Natural killer cell treated with Interleukin-12 subunit alpha and Interleukin-12 subunit beta and Interleukin-15 and Interleukin-18, amount 100 ng/mL, for 72 hours (primary cell): ENCODE measurements around the gene ACTN4. TPM values are rescaled to one million over a fixed set of nuclear protein-coding genes. Genes with fewer than 3 reads are reported as not detected.

Experiments
- ATAC-seq, 2 donors: fragments of 150-1000 bp; cut with Tn5 transposase in 1 of 2; sonication (Bioruptor Pico), chemical (Tn5 transposase) in 1 of 2; 2 replicates each; pipeline ENCODE4 v1.10.0; 2021
- DNase-seq: peaks from one replicate; pipeline ENCODE4 v3.0.0; 2022; ENCODE audit warnings: low spot score
- H3K27ac Mint-ChIP-seq, 2 donors: 1 replicate in 1 of 2; 2 replicates in 1 of 2; pipeline ENCODE4 v1.8.0; 2022; ENCODE audit warnings: mixed read lengths in 2 of 2, mild to moderate bottlenecking in 1 of 2, moderate library complexity in 1 of 2
- H3K27me3 Mint-ChIP-seq, 2 donors: 1 replicate in 1 of 2; 2 replicates in 1 of 2; pipeline ENCODE4 v1.8.0; 2022; ENCODE audit warnings: mixed read lengths in 2 of 2
- H3K36me3 Mint-ChIP-seq: one replicate; pipeline ENCODE4 v1.8.0; 2022; ENCODE audit warnings: mixed read lengths
- H3K4me1 Mint-ChIP-seq, 2 donors: 1 replicate in 1 of 2; 2 replicates in 1 of 2; pipeline ENCODE4 v1.8.0; 2022; ENCODE audit warnings: low read depth in 2 of 2, mixed read lengths in 2 of 2, mild to moderate bottlenecking in 1 of 2
- H3K4me3 Mint-ChIP-seq: one replicate; pipeline ENCODE4 v1.8.0; 2022; ENCODE audit warnings: mixed read lengths
- H3K9me3 Mint-ChIP-seq: 2 replicates; pipeline ENCODE4 v1.8.0; 2022; ENCODE audit warnings: mixed read lengths
- total RNA-seq, 2 donors: library from RNA; stranded (reverse); gene quantifications; one replicate each; pipeline ENCODE4 v1.2.3, GENCODE V29; 2022

The ACTN4 gene
- total RNA-seq, 2 donors from 2014 or later = 342 to 574 TPM

DNA sequence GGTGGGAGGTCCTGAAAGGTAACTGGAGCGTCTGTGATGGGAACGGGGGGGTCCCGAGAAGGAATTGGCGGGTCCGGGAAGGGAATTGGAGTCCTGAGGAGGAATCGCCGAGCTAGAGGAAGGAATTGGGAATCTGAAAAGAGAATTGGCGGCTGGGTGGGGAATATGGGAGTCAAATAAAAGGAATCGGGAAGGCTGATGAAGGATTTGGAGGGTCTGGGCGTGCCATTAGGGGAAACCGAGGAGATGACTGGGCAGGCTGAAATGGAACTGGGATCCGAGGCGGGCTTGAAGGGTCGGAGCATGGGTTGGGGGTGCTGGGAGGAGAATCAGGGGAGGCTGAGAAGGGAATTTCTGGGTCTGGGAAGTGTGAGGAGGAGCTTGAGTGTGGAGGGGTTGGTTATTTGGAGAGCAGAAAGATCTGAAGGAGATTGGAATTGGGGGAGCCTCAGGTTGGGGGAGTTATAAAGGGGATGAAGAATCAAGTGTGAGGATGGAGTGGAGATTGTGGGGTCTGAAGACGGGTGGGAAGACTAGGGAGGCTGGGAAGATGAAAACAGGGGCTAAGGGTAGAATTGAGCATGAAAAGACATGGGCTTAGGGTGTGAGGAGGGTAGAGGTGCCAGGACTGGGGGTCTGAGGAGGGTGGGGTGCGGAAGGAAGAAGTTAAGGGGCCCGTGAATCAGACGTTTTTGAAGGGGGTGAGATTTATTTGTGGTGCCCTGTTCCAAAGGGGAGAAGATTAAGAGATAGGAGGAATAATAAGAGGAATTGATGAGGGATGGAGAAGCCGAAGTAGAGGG, 718 bp downstream of the ACTN4 start:
- Mint-ChIP-seq H3K9me3 (no peaks in the 10 kb centered on the region), H3K27me3 (no peaks in the 10 kb centered on the region), H3K4me1 (peaks cover 51 to 52% of the 10 kb centered on the region in 2 donors), H3K4me3 (peak overlapping the region; percentile 100), H3K36me3 (peaks cover 14% of the 10 kb centered on the region), H3K27ac (peak overlapping the region; percentile 90 to 93)
- no peak for DNase-seq
- ATAC-seq = no peak

DNA sequence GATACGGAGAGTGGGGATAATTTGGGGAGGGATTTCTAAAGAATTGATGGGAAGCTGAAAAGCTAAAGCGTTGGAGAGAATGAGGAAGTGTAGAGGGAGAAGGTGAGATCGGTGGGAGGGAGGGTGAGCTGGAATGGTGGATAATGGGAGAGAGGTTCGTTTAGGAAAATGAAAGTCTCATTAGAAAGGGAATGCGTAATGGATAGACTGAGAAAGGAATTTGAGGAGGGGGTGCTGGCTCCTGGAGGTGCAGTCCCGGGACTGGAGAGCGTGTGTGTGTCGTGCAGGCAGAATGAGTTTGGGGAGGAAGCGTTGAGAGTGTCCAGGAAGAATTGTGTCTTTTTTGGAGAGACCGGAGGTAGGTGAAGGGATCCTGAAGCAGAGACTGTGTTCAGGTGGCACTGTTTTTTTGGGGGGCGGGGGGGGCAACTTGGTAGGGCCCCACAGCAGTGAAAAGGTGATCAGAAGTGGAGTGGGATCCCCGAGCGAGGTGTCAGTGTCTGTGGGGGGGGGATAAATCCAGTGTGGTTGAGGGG, 1.4 kb downstream of the ACTN4 start:
- Mint-ChIP-seq H3K4me3 (peak overlapping the region; percentile 100), H3K27me3 (no peaks in the 10 kb centered on the region), H3K27ac (peak overlapping the region; percentile 90 to 93), H3K9me3 (no peaks in the 10 kb centered on the region), H3K36me3 (peaks cover 14% of the 10 kb centered on the region), H3K4me1 (peaks cover 57 to 58% of the 10 kb centered on the region in 2 donors)
- DNase-seq = no peak
- no peak for ATAC-seq

DNA sequence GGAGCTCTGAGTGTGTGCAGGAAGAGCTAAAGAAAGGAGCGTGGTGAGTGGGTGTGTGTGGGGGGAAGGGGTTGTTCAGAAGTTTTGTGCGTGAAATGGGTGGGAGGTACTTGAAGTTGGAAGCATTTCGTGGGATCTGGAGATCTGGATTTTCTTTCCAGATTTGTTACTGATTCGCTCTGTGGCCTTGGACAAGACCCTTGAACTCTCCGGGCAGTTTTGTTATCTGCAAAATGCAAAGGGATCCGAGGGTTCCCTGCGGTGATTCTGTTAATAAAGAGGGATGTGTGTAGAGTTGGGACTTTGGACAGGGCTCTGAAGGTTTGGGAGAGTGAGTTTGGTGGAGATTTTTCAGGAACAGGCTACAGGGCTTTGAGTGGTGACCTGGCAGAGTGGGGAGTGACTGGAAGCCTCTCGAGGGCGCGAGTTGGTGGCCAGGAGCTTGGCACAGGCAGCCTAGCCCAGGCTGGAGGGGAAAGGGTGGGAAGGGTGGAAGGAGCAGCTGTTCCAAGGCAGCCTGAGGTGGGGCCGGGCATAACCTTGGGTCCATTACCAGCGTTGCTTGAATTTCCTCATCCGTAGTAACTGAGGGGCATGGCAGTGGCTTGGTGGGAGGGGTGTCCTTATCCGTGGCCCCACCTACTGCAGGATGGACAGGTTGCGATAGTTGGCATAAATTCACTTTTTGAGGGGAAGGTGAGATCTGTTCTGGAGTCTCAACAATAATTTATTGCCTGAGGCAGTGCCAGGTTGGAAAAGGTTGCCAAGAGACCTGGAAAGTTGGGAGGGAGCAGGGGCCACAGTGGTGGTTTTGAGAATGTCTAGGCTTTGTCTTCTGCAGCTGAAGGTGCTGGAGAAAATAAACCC, 2.1 kb downstream of the ACTN4 start:
- Mint-ChIP-seq H3K36me3 (peaks cover 14% of the 10 kb centered on the region), H3K9me3 (no peaks in the 10 kb centered on the region), H3K4me3 (peak overlapping the region; percentile 100), H3K27ac (peak overlapping the region; percentile 90 to 93), H3K27me3 (no peaks in the 10 kb centered on the region), H3K4me1 (peaks cover 63 to 65% of the 10 kb centered on the region in 2 donors)
- ATAC-seq (no peak), DNase-seq (no peak)

DNA sequence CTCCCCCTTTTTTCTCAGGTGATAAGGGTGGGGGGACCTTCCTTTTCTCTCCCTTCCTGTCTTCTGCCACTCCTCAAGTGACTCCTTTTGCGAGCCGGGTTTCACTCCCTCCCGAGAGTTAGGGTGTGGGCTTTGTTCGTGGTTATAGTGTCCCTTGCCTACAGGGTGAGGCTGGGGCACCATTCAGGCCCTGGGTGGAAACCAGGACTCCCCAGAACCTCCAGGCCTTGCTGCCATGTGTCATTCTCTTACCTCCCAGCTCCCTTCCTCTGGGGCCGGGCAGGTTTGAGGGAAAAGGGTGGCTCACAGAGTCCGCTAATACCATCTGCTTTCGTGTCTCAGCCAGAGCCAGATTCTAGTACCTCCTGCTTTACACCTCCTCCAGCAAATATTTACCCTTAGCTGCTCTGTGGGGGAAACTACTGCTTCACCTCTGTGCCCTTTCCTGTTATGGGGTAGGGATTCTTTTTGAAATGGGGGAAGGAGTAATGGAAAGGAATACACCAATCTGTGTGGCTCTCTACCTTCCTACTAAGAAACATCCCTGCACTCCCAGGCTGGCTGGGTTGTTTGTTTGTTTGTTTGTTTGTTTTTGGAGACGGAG, 2.8 kb downstream of the ACTN4 start:
- no peaks in the 10 kb centered on the region for H3K9me3 Mint-ChIP-seq
- H3K27me3 Mint-ChIP-seq = no peaks in the 10 kb centered on the region
- peaks cover 66 to 72% of the 10 kb centered on the region in 2 donors for H3K4me1 Mint-ChIP-seq
- DNase-seq (no peak), ATAC-seq (no peak)
- H3K4me3 Mint-ChIP-seq = peak overlapping the region; percentile 100
- H3K27ac Mint-ChIP-seq = peak overlapping the region; percentile 90 to 93
- peaks cover 14% of the 10 kb centered on the region for H3K36me3 Mint-ChIP-seq

DNA sequence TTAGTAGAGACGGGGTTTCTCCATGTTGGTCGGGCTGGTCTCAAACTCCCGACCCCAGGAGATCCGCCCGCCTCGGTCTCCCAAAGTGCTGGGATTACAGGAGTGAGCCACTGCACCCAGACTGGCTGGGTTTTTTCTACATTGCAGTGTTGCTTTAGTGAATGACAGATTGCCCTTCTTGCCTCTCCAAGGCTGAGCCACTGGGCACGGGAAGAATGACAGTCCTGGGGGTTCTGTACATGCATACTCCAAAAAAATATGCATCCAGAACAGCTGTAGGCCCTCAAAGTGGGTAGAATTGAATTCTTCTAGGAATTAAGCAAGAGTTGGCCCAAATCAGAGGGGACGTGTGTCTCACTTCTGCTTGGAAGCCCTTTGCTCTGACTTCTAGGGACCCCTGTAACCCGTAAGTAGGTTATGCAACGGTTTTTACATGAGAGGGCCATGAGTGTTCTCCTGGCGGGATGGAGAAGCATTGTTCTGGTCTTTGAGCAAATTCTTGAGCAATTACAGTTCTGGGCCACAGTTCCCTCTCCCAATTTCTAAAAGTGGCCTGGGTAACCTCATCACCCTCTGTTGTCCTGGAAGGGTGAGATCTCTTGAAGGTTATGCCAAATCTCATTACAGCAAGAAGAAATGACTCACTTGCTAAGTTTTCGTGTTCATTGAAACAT, 3.6 kb downstream of the ACTN4 start:
- peak overlapping the region; percentile 93 to 95 for H3K27ac Mint-ChIP-seq
- no peaks in the 10 kb centered on the region for H3K27me3 Mint-ChIP-seq
- H3K4me3 Mint-ChIP-seq = peak overlapping the region; percentile 100
- no peak for ATAC-seq
- H3K4me1 Mint-ChIP-seq = peaks cover 73 to 80% of the 10 kb centered on the region in 2 donors
- DNase-seq = no peak
- H3K36me3 Mint-ChIP-seq = peaks cover 14% of the 10 kb centered on the region
- no peaks in the 10 kb centered on the region for H3K9me3 Mint-ChIP-seq

DNA sequence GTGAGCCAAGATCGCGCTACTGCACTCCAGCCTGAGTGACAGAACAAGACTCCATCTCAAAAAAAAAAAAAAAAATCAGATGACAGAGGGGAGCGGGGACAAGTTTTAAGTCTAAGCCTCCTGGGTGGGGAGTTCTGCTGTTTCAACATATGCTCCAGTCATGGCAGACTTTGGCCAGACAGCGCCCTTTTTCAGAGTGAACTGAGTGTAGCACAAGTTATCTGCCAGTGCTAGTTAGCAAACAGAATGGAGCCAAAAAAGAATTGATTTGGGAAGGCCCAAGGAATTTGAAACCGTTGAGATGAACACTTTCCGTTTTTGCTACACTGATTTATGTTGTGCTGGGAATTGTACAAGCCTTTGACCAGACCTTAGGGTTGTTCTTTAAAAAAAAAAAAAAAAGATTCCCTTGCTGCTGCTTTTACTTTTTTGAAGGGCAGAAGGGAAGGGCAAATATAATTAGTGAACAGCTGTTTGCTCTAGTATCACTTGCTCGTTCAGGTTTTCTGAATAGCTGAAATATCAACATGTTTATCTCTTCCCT, 5.7 kb downstream of the ACTN4 start:
- peaks cover 14% of the 10 kb centered on the region for H3K36me3 Mint-ChIP-seq
- no peak for ATAC-seq
- peak overlapping the region; percentile 93 to 95 for H3K27ac Mint-ChIP-seq
- H3K27me3 Mint-ChIP-seq = no peaks in the 10 kb centered on the region
- no peak for DNase-seq
- H3K4me3 Mint-ChIP-seq = peak overlapping the region; percentile 100
- no peaks in the 10 kb centered on the region for H3K9me3 Mint-ChIP-seq
- H3K4me1 Mint-ChIP-seq = peaks cover 86 to 94% of the 10 kb centered on the region in 2 donors

DNA sequence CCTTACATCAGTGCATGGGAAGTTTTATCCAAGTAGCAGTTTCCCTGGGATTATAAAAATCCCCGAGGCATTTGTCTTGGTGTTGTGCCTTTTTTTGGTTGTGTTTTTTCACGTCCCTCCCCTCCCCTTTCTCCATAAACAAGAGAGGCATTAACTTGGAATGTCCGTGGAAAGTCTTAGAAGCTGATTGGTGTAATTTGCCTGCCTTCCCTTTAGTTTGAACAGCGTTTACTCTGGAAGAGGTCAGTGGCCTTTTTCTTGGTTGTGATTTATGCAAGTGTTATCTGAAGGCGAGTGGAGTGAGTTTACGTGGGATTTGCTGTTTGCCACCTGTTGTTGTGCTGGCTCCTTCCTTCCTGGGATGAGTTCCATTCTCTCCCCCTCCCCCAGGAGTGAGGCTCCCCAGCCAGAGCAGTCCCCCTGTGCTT, 7.2 kb downstream of the ACTN4 start:
- peak overlapping the region; percentile 79 for H3K4me3 Mint-ChIP-seq
- no peak for ATAC-seq
- DNase-seq = no peak
- H3K4me1 Mint-ChIP-seq = peaks cover 81 to 91% of the 10 kb centered on the region in 2 donors
- H3K36me3 Mint-ChIP-seq = peaks cover 7% of the 10 kb centered on the region
- peak overlapping the region; percentile 93 to 95 for H3K27ac Mint-ChIP-seq
- no peaks in the 10 kb centered on the region for H3K9me3 Mint-ChIP-seq
- no peaks in the 10 kb centered on the region for H3K27me3 Mint-ChIP-seq

DNA sequence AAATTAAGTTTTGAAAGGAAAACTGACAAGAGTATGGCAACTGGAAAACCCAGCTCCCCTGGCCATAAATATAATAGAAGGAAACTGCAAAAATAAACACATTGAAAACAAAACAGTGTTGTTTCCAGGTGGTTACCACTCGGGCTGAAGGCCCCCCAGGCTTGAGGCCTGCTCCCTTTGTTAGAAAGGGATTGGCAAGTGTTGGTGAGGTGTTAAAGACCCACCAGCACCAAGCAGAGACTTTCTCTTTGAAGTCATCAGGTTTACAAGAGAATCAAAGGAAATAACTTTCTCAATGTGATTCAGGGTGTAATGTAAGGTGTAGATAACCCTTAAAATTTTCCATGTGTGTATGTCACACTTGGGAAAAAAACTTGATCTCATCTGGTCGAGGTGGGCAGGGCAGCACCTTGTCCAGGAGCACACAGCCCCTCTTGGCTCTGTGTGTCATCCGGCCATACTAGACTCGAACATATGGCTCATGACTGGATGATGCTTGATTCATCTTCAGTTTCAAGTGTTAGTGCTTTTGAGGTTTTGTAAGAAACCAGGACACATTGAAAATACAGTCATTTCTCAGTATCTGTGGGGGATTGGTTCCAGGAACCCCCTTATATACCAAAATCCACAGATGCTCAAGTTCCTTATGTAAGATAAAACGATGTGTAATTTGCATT, 7.8 kb downstream of the ACTN4 start:
- peak overlapping the region; percentile 93 to 95 for H3K27ac Mint-ChIP-seq
- no peaks in the 10 kb centered on the region for H3K9me3 Mint-ChIP-seq
- H3K4me1 Mint-ChIP-seq = peaks cover 79 to 90% of the 10 kb centered on the region in 2 donors
- ATAC-seq (peak; percentile 91), DNase-seq (peak; percentile 73)
- peak overlapping the region; percentile 79 for H3K4me3 Mint-ChIP-seq
- no peaks in the 10 kb centered on the region for H3K27me3 Mint-ChIP-seq
- peaks cover 7% of the 10 kb centered on the region for H3K36me3 Mint-ChIP-seq

DNA sequence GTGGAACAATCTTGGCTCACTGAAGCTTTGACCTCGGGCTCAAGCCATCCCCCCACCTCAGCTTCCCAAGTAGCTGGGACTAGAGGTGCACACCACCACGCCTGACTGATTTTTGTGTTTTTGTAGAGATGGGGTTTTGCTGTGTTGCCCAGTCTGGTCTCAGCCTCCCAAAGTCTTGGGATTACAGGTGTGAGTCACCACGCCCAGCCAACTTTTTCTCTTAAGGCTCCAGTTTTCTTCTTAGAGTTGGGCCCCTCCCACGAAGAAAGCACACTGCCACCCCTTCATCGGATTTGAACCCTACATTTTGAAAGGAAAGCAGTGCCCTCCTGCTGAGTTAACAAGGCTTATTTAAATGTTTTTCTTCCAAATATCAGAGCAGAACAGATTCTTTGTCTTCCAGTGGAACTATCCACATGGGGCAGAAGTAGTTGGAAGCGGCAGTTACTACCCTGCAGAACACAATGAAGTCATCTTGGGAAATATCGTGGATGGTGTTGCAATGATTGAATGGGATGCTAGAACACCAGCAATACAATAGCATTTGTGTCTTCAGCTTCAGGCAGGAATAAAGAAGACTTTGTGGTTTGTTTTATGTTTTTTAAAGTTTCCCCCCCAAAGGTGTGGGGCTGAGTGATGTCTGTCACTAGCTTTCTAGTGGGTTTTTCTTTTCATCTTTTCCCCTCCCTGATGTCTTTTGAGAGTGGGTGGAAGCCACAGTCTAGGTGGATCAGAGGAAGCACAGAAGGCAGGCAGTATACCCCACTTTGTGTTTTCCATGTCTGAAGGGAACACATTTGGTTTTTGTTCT, 8.9 kb downstream of the ACTN4 start:
- Mint-ChIP-seq H3K27ac (peak overlapping the region; percentile 93 to 95), H3K9me3 (no peaks in the 10 kb centered on the region), H3K27me3 (no peaks in the 10 kb centered on the region), H3K4me3 (peak overlapping the region; percentile 79), H3K36me3 (peaks cover 7% of the 10 kb centered on the region), H3K4me1 (peaks cover 80 to 93% of the 10 kb centered on the region in 2 donors)
- no peak for DNase-seq
- ATAC-seq = peak in 1 of 2 donors; percentile 25

DNA sequence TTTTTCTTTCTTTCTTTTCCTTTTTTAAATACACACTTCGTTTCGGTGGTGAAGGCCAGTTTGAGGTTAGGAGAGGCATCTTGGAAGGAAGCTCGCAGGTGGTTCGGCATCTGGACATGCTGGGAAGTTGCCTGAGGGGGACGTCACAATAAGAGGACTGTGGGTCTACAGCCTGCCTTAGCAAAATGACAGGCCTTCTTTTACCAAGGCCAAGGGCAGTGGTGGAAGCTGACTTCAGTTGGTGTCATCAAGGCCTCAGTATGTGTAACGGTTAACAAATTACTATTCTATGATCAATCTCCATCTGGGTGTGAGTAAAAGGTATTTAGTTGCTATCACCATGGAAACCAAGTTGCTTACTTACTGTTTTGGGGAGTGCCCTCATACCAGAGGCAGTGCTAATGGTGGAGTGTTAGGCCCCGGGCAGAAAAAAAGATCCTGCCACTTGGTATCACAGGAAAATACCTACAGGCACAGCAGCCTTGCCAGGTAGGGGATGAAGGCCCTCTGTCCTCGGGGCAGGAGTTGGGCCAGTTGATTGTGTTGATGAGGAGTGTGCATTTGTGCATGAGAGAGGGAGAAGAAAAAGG, 10.3 kb downstream of the ACTN4 start:
- H3K27me3 Mint-ChIP-seq = no peaks in the 10 kb centered on the region
- H3K9me3 Mint-ChIP-seq = no peaks in the 10 kb centered on the region
- peaks cover 75 to 87% of the 10 kb centered on the region in 2 donors for H3K4me1 Mint-ChIP-seq
- no peak for DNase-seq
- H3K27ac Mint-ChIP-seq = peak overlapping the region; percentile 93 to 95
- peaks cover 7% of the 10 kb centered on the region for H3K36me3 Mint-ChIP-seq
- H3K4me3 Mint-ChIP-seq = peak overlapping the region; percentile 79
- peak; percentile 38 to 64 for ATAC-seq

DNA sequence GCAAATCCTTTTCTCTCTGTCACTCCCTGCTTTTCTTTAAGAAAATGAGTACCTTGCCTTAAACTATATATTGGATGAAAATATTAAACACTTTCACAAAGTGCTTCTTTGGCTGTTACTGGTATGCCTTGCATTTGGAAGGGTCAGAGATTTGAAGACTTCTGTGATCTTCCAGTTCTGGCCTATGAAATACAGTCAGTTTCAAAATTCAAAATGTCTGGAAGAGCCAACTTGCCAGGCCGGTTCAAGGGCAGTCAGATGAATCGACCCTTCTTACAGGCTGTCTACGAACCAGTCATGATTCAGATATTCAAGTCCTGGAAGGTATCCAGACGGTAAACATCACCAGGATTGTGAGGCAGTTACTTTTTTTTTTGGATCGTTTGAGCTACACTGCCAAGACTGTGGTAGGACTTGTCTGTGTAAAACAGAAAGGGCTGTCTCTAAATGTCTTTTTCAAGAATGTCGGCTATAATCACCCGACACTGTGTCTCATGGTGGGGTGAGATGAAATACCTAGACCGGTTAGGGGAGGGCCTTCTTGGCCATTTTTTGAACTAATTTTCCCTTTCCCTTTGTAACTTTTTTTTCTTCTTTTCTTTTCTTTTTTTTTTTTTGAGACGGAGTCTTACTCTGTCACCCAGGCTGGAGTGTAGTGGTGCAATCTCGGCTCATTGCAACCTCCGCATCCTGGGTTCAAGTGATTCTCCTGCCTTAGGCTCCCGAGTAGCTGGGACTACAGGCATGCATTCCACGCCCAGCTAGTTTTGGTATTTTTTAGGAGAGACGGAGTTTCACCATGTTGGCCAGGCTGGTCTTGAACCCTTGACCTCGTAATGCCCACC, 11.2 kb downstream of the ACTN4 start:
- Mint-ChIP-seq H3K27me3 (no peaks in the 10 kb centered on the region), H3K9me3 (no peaks in the 10 kb centered on the region), H3K4me1 (peaks cover 76 to 85% of the 10 kb centered on the region in 2 donors), H3K4me3 (peak overlapping the region; percentile 79), H3K36me3 (peaks cover 7% of the 10 kb centered on the region), H3K27ac (peak overlapping the region; percentile 93 to 95)
- ATAC-seq (no peak), DNase-seq (no peak)
